ENCODE results near the gene GALNT6. TPM values are rescaled to one million over a fixed set of nuclear protein-coding genes. Genes with fewer than 3 reads are reported as not detected.

Gene GALNT6
- total RNA-seq, 1 donor from 2014 or later: 0.90 TPM

DNA sequence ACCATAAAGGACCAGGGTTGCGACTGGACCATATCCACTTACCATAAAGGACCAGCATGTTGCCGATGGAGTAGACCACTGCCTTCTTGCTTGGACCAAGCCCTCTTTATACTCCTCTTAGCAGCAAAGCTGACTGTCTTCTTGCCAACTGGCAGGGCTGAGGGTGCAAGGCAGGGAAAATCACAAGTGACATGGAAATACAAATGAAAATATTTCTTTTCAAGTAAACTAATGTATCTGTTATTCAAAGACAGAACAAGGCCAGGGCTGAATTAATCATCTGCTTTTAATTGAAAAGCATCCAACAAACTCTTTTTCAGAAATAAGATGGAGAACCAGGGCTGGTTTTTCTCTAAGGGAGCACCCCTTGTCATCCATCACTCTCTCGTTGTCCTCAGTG is 44.6 kb downstream of the GALNT6 start, which contains the start of gene CELA1:
TSS of gene CELA1 (minus strand) at position 99 of the 400 bp plus-strand sequence. CDS start at position 58, 41 bp downstream.
- Mint-ChIP-seq H3K9me3 (ENCODE audit: low read depth) (no peaks in the 10 kb centered on the region), H3K36me3 (ENCODE audit: low read depth) (no peaks in the 10 kb centered on the region), H3K27me3 (ENCODE audit: low read depth) (no peaks in the 10 kb centered on the region), H3K27ac (ENCODE audit: unreplicated experiment) (no peak within 1 kb of the TSS), H3K4me1 (ENCODE audit: low read depth) (peaks cover 7% of the 10 kb centered on the region), H3K4me3 (ENCODE audit: unreplicated experiment) (no peak within 1 kb of the TSS)
- no peak for TF ChIP-seq CTCF (IDR thresholded peaks at IDR 0.05)
- no peak for DNase-seq (ENCODE audit: low spot score)

DNA sequence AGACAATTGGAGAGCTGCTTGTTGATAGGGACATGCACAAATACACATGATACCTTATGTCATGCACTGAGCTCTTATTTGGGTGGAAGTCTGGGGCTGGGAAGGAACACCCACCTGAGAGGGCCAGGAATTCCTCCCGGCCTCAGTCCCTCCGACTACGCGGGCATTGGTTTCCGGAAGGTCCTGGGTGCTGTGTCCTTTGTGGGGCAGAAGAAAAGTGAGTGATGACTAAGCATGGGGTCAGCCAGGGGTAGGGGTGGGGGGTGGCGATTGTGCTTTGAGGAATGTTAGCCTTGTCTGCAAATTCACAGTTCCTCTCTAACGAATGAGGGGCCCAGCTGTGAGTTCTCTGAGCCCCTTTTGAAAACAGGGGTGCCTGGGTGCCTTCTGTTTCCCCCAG is 45.5 kb downstream of the GALNT6 start:
- no peaks in the 10 kb centered on the region for H3K9me3 Mint-ChIP-seq (ENCODE audit: low read depth)
- H3K4me3 Mint-ChIP-seq (ENCODE audit: unreplicated experiment): no peak overlapping the region
- no peak for DNase-seq (ENCODE audit: low spot score)
- no peaks in the 10 kb centered on the region for H3K36me3 Mint-ChIP-seq (ENCODE audit: low read depth)
- peaks cover 11% of the 10 kb centered on the region for H3K4me1 Mint-ChIP-seq (ENCODE audit: low read depth)
- H3K27me3 Mint-ChIP-seq (ENCODE audit: low read depth): no peaks in the 10 kb centered on the region
- no peak overlapping the region for H3K27ac Mint-ChIP-seq (ENCODE audit: unreplicated experiment)
- no peak for TF ChIP-seq CTCF (IDR thresholded peaks at IDR 0.05)

DNA sequence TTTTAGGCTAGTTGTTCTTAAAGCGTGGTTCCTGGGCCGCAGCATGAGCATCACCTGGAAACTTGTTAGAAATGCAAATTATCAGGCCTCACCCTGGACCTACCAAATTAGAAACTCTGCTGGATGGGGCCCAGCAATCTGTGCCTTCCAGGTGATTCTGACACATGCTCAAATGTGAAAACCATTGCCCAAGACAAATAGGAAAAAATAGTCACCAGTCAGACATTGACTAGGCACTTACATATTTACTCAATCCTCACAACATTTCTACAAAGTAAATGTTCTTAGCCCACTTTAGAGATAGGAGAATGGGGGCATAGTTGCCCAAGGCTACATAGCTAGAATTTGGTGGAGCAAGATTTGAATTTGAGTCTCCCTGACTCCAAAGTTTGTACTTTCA is 48.0 kb downstream of the GALNT6 start:
- Mint-ChIP-seq H3K9me3 (ENCODE audit: low read depth) (no peaks in the 10 kb centered on the region), H3K4me3 (ENCODE audit: unreplicated experiment) (no peak overlapping the region), H3K4me1 (ENCODE audit: low read depth) (peaks cover 11% of the 10 kb centered on the region), H3K27me3 (ENCODE audit: low read depth) (no peaks in the 10 kb centered on the region), H3K36me3 (ENCODE audit: low read depth) (no peaks in the 10 kb centered on the region), H3K27ac (ENCODE audit: unreplicated experiment) (no peak overlapping the region)
- TF ChIP-seq CTCF (IDR thresholded peaks at IDR 0.05): no peak
- no peak for DNase-seq (ENCODE audit: low spot score)

DNA sequence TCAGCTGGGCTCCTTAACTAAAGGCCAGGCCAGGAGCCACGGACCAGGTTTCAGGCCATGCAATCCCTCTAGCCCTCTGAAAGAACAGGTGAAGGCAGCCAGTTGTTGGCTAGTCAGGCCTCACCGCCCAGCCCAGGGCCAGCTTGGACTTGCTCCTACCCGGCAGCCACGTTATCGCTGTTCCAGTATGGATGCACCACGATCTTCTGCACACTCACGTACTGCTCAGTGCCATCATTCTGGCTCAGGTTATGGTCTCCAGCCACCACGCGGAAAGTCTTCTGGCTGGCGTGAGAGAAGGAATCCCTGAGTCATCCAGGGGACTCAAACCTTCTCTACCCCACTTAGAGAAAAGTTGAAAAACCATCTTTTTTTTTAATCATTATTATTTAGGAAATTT is 48.8 kb downstream of the GALNT6 start:
- no peak overlapping the region for H3K27ac Mint-ChIP-seq (ENCODE audit: unreplicated experiment)
- H3K27me3 Mint-ChIP-seq (ENCODE audit: low read depth): no peaks in the 10 kb centered on the region
- no peaks in the 10 kb centered on the region for H3K9me3 Mint-ChIP-seq (ENCODE audit: low read depth)
- H3K36me3 Mint-ChIP-seq (ENCODE audit: low read depth): no peaks in the 10 kb centered on the region
- DNase-seq (ENCODE audit: low spot score): no peak
- peaks cover 11% of the 10 kb centered on the region for H3K4me1 Mint-ChIP-seq (ENCODE audit: low read depth)
- TF ChIP-seq CTCF (IDR thresholded peaks at IDR 0.05): no peak
- H3K4me3 Mint-ChIP-seq (ENCODE audit: unreplicated experiment): no peak overlapping the region

GRCh38 chr12:51341251-51342007 is 49.8 kb downstream of the GALNT6 start:
- no peaks in the 10 kb centered on the region for H3K27me3 Mint-ChIP-seq (ENCODE audit: low read depth)

More at GRCh38 chr12:51341251-51342007, 49.8 kb downstream of the GALNT6 start:
- no peaks in the 10 kb centered on the region for H3K36me3 Mint-ChIP-seq (ENCODE audit: low read depth)
- peak overlapping the region; percentile 31 for H3K4me3 Mint-ChIP-seq (ENCODE audit: unreplicated experiment)
- no peaks in the 10 kb centered on the region for H3K9me3 Mint-ChIP-seq (ENCODE audit: low read depth)
- DNase-seq (ENCODE audit: low spot score): no peak
- TF ChIP-seq CTCF (IDR thresholded peaks at IDR 0.05): peak; percentile 100
- H3K27ac Mint-ChIP-seq (ENCODE audit: unreplicated experiment): no peak overlapping the region
- H3K4me1 Mint-ChIP-seq (ENCODE audit: low read depth): peaks cover 11% of the 10 kb centered on the region

All from chondrocyte (in vitro differentiated cells).